Left lung (tissue), 10 donors: ENCODE measurements around the gene ALLC. TPM values are rescaled to one million over a fixed set of nuclear protein-coding genes. Genes with fewer than 3 reads are reported as not detected.

Experiments
- ATAC-seq: fragments of 200-7000 bp; cut with Tn5 transposase; one replicate; pipeline ENCODE4 v1.9.1; 2020; ENCODE audit warnings: moderate library complexity
- DNase-seq, 4 donors: peaks; one replicate each; pipeline ENCODE4 v3.0.0-alpha.2; 2013 to 2020
- H3K27ac ChIP-seq, 2 donors: fragments of 200-600 bp; sonication (generic) in 1 of 2; one replicate each; pipeline versions ENCODE4 v1.5.0 to v1.8.0; 2020 to 2021
- H3K27me3 ChIP-seq, 2 donors: fragments of 200-600 bp; sonication (generic) in 1 of 2; one replicate each; pipeline versions ENCODE4 v1.5.0 to v1.8.0; 2020 to 2021
- H3K36me3 ChIP-seq, 2 donors: fragments of 200-600 bp; sonication (generic) in 1 of 2; one replicate each; pipeline versions ENCODE4 v1.5.0 to v1.8.0; 2020 to 2021
- H3K4me1 ChIP-seq, 2 donors: fragments of 200-600 bp; one replicate each; pipeline ENCODE4 v1.8.0; 2021
- H3K4me3 ChIP-seq, 2 donors: fragments of 200-600 bp; sonication (generic) in 1 of 2; one replicate each; pipeline versions ENCODE4 v1.5.0 to v1.8.0; 2020 to 2021; ENCODE audit warnings: mild to moderate bottlenecking in 1 of 2
- H3K9me3 ChIP-seq, 2 donors: fragments of 200-600 bp; sonication (generic) in 1 of 2; one replicate each; pipeline versions ENCODE4 v1.5.0 to v1.8.0; 2020 to 2021
- intact Hi-C, 2 donors: fragments of 100-400 bp; cut with DNase I; formaldehyde crosslinking; loops; one replicate each; pipeline versions ENCODE4 v1.11.2 to v1.14.2; 2022
- polyA plus RNA-seq, 6 donors: library from polyadenylated mRNA; unstranded; fragments of 120-200 nt; gene quantifications; one replicate each; pipeline ENCODE4 v1.2.1, GENCODE V29; 2013; ENCODE audit not compliant: insufficient read length in 6 of 6
- total RNA-seq, 2 donors: library from RNA; stranded (reverse); fragmentation: NEBNext Ultra II Directional; extraction: Animal tissue kit (Norgen Biotek cat#: 25700); gene quantifications; one replicate each; pipeline ENCODE4 v1.2.1, GENCODE V29; 2021
- TF ChIP-seq, protein P1 (sequence below), 2 donors: fragments of 200-600 bp; sonication (generic) in 1 of 2; IDR thresholded peaks; one replicate each; pipeline versions ENCODE4 v1.5.0 to v1.8.0; 2021; ENCODE audit warnings: antibody characterized with exemption in 2 of 2
- donor health status: DM: no; HTN: yes; CAD: no.
- donor health status: DM: no; HTN: no; CAD: no.

ALLC gene
- total and polyA plus RNA-seq, 8 donors = 0.13 TPM; not detected in 7

DNA sequence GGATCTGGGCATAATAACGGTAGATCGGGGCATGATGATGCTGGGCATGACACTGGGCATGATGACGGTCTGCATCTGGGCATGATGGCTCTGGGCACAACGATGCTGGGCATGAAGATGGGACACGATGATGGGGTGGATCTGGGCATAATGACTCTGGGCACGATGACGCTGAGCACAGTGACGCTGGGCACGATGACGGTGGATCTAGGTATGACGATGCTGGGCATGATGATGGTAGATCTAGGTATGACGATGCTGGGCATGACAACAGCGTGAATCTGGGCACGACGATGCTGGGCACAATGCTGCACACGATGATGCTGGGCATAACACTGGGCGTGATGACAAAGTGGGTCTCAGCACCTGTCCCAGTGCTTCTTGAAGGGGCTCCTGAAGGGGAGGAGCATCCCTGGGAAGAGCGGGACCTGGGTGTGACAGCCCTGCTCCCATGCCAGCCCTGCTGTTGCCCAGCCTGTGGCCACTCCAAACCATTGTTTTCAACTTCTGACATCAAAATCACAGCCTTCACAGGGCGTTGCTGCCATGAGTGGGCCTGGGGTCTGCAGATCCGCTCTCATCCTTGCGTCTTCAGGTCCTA is 30.4 kb upstream of the ALLC start:
- TF ChIP-seq, protein P1, sequence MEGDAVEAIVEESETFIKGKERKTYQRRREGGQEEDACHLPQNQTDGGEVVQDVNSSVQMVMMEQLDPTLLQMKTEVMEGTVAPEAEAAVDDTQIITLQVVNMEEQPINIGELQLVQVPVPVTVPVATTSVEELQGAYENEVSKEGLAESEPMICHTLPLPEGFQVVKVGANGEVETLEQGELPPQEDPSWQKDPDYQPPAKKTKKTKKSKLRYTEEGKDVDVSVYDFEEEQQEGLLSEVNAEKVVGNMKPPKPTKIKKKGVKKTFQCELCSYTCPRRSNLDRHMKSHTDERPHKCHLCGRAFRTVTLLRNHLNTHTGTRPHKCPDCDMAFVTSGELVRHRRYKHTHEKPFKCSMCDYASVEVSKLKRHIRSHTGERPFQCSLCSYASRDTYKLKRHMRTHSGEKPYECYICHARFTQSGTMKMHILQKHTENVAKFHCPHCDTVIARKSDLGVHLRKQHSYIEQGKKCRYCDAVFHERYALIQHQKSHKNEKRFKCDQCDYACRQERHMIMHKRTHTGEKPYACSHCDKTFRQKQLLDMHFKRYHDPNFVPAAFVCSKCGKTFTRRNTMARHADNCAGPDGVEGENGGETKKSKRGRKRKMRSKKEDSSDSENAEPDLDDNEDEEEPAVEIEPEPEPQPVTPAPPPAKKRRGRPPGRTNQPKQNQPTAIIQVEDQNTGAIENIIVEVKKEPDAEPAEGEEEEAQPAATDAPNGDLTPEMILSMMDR (IDR thresholded peaks at IDR 0.05) = no peak
- no peaks in the 10 kb centered on the region for H3K27me3 ChIP-seq
- ATAC-seq = no peak
- no peaks in the 10 kb centered on the region for H3K36me3 ChIP-seq
- no peak overlapping the region for H3K4me3 ChIP-seq
- DNase-seq = peak in 1 of 4 donors; percentile 38
- no peak overlapping the region for H3K27ac ChIP-seq
- intact Hi-C loops = no loop called here
- H3K9me3 ChIP-seq = no peaks in the 10 kb centered on the region
- no peaks in the 10 kb centered on the region for H3K4me1 ChIP-seq

DNA sequence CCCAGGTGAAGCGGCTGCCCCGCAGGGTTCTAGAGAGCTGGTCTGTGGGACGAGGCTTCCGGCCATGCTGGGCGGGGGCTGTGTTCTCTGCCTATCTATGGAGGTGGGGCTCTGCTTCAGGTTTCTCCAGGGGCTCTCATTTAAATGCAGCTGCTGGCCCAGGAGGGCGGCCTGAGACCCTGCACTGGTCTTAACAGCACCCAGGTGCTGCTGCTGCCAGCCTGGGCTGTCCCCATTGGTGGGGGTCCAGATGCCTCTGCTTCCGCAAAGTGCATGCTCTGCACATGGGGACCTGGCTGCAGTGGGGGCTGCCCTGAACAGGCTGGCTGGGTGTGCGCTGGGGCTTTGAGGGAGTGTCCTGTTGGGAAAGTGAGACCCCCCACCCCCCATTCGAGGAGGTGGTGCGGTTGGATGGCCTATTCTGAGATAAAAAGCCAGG is 29.7 kb upstream of the ALLC start:
- intact Hi-C loops = no loop called here
- Histone ChIP-seq H3K4me1 (no peaks in the 10 kb centered on the region), H3K4me3 (no peak overlapping the region), H3K36me3 (no peaks in the 10 kb centered on the region), H3K9me3 (no peaks in the 10 kb centered on the region), H3K27ac (no peak overlapping the region), H3K27me3 (no peaks in the 10 kb centered on the region)
- ATAC-seq (no peak), DNase-seq (peak in 1 of 4 donors; percentile 70)
- TF ChIP-seq, protein P1 (IDR thresholded peaks at IDR 0.05) = no peak

DNA sequence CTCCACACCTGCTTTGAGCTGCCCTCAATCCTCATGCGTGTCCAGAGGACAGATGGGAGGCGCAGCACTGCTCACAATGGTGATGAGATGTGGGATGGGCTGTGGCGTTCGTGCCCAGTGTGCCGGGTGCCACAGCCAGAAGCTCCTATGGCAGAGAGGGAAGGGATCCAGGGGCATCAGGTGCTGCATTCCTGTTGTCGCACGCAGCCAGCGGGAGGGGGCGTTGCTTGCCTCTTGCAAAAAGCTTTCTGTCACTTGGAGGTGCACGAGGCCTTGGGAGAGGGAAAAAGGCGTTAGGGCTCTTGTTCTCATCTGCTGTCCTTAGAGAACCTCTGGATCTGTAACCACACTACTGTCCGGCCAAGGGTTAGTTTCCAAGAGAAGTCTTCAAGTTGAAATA is 29.2 kb upstream of the ALLC start:
- H3K36me3 ChIP-seq = no peaks in the 10 kb centered on the region
- ATAC-seq (no peak), DNase-seq (peak in 1 of 4 donors; percentile 67)
- no peaks in the 10 kb centered on the region for H3K9me3 ChIP-seq
- no peaks in the 10 kb centered on the region for H3K27me3 ChIP-seq
- intact Hi-C loops = no loop called here
- TF ChIP-seq, protein P1 (IDR thresholded peaks at IDR 0.05) = no peak
- no peaks in the 10 kb centered on the region for H3K4me1 ChIP-seq
- H3K4me3 ChIP-seq = no peak overlapping the region
- no peak overlapping the region for H3K27ac ChIP-seq

DNA sequence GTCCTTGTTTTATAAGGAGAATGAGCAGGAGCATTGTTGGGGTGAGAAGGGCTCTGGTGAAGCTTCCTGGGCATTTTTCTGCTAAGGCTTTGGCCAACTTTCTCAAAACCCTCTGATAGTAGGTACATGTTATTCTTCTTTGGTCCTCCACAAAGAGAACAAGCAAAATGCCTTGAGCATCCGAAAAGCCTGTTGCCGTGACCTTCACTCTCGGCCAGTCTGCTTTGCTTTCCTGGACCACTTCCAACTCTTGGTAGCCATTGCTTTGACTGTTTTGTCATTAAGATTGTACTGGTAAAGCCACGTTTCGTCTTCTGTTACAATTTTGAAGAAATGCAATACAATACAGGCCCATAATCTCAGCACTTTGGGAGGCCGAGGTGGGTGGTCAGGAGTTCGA is 27.4 kb upstream of the ALLC start:
- intact Hi-C loops = no loop called here
- no peaks in the 10 kb centered on the region for H3K27me3 ChIP-seq
- H3K4me1 ChIP-seq = no peaks in the 10 kb centered on the region
- no peak for DNase-seq
- ATAC-seq = no peak
- H3K27ac ChIP-seq = no peak overlapping the region
- TF ChIP-seq, protein P1 (IDR thresholded peaks at IDR 0.05) = no peak
- no peak overlapping the region for H3K4me3 ChIP-seq
- no peaks in the 10 kb centered on the region for H3K36me3 ChIP-seq
- no peaks in the 10 kb centered on the region for H3K9me3 ChIP-seq

DNA sequence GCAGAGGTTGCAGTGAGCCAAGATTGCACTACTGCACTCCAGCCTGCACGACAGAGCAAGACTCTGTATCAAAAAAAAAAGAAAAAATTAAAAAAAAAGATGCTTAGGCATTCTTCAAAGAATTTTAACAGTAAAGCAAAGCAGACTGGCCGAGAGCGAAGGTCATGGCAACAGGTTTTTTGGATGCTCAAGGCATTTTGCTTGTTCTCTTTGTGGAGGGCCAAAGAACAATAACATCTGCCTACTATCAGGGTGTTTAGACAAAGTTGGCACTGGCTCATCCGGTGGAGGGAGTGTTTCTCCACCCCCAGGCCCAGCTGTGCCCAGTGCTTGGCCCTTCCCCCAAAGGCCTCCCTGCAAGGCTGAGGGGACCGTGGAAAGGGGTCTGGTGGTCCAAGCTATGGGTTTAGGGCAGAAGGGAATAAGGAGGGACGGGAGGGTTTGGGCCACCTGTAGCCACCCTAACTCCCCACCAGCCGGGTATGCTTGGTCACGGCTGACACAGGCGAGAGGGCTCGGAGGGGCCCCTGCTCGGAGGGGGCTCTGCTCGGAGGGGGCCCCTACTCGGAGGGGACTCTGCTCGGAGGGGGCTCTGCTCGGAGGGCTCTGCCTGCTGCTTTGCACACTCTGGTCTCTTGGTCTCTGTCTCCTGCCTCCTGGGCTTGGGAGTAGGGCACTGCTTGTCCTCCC is 26.7 kb upstream of the ALLC start:
- Histone ChIP-seq H3K9me3 (no peaks in the 10 kb centered on the region), H3K4me3 (no peak overlapping the region), H3K27ac (no peak overlapping the region), H3K4me1 (no peaks in the 10 kb centered on the region), H3K36me3 (no peaks in the 10 kb centered on the region), H3K27me3 (no peaks in the 10 kb centered on the region)
- DNase-seq (peak in 2 of 4 donors; percentile 16 to 64), ATAC-seq (no peak)
- intact Hi-C loops = no loop called here
- TF ChIP-seq, protein P1 (IDR thresholded peaks at IDR 0.05) = no peak
